ENCODE data around the gene C2CD4A.

C2CD4A gene

DNA sequence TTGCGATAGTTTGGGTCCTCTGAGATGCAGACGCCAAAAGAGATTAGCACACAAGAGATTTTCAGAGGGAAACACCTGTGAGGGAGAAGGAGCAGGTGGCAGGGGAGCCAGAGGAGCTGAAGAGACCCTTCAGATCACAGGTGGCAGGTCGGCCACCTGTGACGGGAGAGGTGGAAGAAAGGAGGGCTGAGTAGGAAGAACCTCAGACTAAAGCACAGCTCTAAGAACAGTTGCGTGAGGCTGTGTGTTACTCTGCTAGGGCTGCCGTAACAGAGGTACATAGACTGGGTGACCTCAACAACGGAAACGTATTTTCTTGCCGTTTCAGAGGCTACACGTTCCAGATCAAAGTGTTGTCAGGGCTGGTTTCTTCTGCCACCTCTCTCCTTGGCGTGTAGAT, 38.5 kb downstream of the C2CD4A start:
- Histone ChIP-seq H2AFZ (no peak overlapping the region), H3K27ac (no peak overlapping the region), H3K9ac (no peak overlapping the region), H3K4me1 (no peaks in the 10 kb centered on the region), H3K36me3 (ENCODE audit: control insufficient read depth, insufficient read depth, low read length) (no peaks in the 10 kb centered on the region), H3K4me2 (ENCODE audit: low read length) (no peak overlapping the region), H3K4me3 (ENCODE audit: low read depth, low read length) (no peak overlapping the region), H3K79me2 (no peaks in the 10 kb centered on the region), H3K27me3 (ENCODE audit: control insufficient read depth, insufficient read depth, low read length) (no peaks in the 10 kb centered on the region), H3K9me3 (ENCODE audit: control insufficient read depth, low read length) (no peaks in the 10 kb centered on the region)
- TF ChIP-seq, protein P1, sequence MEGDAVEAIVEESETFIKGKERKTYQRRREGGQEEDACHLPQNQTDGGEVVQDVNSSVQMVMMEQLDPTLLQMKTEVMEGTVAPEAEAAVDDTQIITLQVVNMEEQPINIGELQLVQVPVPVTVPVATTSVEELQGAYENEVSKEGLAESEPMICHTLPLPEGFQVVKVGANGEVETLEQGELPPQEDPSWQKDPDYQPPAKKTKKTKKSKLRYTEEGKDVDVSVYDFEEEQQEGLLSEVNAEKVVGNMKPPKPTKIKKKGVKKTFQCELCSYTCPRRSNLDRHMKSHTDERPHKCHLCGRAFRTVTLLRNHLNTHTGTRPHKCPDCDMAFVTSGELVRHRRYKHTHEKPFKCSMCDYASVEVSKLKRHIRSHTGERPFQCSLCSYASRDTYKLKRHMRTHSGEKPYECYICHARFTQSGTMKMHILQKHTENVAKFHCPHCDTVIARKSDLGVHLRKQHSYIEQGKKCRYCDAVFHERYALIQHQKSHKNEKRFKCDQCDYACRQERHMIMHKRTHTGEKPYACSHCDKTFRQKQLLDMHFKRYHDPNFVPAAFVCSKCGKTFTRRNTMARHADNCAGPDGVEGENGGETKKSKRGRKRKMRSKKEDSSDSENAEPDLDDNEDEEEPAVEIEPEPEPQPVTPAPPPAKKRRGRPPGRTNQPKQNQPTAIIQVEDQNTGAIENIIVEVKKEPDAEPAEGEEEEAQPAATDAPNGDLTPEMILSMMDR (IDR thresholded peaks at IDR 0.05) = no peak

DNA sequence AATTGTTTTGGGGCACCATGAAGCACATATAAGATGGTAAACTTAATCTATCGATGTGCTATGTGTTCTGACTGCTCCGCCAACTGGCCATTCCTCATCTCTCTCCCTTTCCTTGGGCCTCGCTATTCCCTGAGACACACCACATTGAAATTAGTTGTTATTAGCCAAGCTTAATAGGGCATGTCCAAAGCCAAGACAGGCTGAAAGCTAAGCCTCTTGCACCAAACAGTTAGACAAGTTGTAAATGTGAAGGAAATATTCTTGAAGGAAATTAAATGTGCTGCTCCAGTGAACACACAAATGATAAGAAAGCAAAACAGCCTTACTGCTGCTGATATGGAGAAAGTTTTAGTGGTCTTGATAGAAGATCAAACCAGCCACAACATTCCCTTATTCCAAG, 39.3 kb downstream of the C2CD4A start:
- Histone ChIP-seq H2AFZ (no peak overlapping the region), H3K4me2 (ENCODE audit: low read length) (no peak overlapping the region), H3K4me1 (no peaks in the 10 kb centered on the region), H3K27me3 (ENCODE audit: control insufficient read depth, insufficient read depth, low read length) (no peaks in the 10 kb centered on the region), H3K36me3 (ENCODE audit: control insufficient read depth, insufficient read depth, low read length) (no peaks in the 10 kb centered on the region), H3K27ac (no peak overlapping the region), H3K9ac (no peak overlapping the region), H3K4me3 (ENCODE audit: low read depth, low read length) (no peak overlapping the region), H3K9me3 (ENCODE audit: control insufficient read depth, low read length) (no peaks in the 10 kb centered on the region), H3K79me2 (no peaks in the 10 kb centered on the region)
- TF ChIP-seq, protein P1 (IDR thresholded peaks at IDR 0.05) = no peak

DNA sequence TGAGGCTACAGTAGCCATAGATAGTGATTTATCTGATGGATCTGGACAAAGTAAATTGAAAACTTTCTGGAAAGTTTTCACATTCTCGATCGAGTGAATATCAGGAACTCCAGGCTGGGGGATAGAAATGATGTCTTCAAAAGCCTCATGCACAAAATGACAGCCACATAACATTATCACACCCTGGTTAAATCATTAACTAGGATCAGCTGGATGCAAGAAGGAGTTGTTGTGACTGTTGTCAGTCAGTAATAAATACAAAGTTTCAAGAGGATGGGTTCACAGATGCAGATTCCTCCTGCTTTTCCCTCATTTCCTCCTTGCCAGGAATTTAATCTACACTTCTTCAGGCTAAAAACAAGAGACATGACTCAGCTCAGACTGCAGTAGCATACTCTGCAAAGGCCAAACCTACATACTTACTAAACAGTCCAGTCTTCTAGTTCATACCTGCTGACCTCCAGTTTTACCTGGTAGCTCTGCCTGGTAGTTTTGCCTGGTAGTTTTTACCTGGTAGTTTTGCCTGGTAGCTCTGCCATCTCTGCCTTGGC, 40.9 kb downstream of the C2CD4A start:
- no peak overlapping the region for H2AFZ ChIP-seq
- no peak overlapping the region for H3K27ac ChIP-seq
- no peaks in the 10 kb centered on the region for H3K79me2 ChIP-seq
- no peak overlapping the region for H3K4me2 ChIP-seq (ENCODE audit: low read length)
- no peak overlapping the region for H3K4me3 ChIP-seq (ENCODE audit: low read depth, low read length)
- TF ChIP-seq, protein P1 (IDR thresholded peaks at IDR 0.05) = no peak
- no peak overlapping the region for H3K9ac ChIP-seq
- H3K9me3 ChIP-seq (ENCODE audit: control insufficient read depth, low read length) = no peaks in the 10 kb centered on the region
- H3K4me1 ChIP-seq = no peaks in the 10 kb centered on the region
- H3K36me3 ChIP-seq (ENCODE audit: control insufficient read depth, insufficient read depth, low read length) = no peaks in the 10 kb centered on the region
- H3K27me3 ChIP-seq (ENCODE audit: control insufficient read depth, insufficient read depth, low read length) = no peaks in the 10 kb centered on the region

DNA sequence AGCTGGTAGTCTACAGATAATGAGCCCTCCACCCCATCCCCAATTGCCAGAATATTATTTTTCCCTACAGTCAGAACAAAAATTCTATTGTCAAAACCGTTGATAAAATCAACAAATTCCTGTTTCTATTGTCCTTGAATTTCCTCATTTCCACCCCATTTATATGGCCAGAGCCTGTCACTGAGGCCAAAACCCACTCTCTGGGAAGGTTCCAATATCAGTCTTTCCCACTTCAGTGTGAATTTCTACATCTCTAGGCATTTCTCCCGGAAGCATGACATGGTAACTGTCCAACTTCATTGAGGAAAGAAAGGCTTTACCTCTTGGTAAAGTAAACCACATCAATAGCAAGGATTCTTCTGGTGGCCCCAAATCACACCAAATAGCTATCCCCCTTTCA, 41.6 kb downstream of the C2CD4A start:
- TF ChIP-seq, protein P1 (IDR thresholded peaks at IDR 0.05) = no peak
- H3K79me2 ChIP-seq = no peaks in the 10 kb centered on the region
- H3K4me3 ChIP-seq (ENCODE audit: low read depth, low read length) = no peak overlapping the region
- H2AFZ ChIP-seq = no peak overlapping the region
- H3K36me3 ChIP-seq (ENCODE audit: control insufficient read depth, insufficient read depth, low read length) = no peaks in the 10 kb centered on the region
- no peaks in the 10 kb centered on the region for H3K4me1 ChIP-seq
- H3K9ac ChIP-seq = no peak overlapping the region
- H3K27me3 ChIP-seq (ENCODE audit: control insufficient read depth, insufficient read depth, low read length) = no peaks in the 10 kb centered on the region
- no peak overlapping the region for H3K4me2 ChIP-seq (ENCODE audit: low read length)
- no peaks in the 10 kb centered on the region for H3K9me3 ChIP-seq (ENCODE audit: control insufficient read depth, low read length)
- H3K27ac ChIP-seq = no peak overlapping the region

DNA sequence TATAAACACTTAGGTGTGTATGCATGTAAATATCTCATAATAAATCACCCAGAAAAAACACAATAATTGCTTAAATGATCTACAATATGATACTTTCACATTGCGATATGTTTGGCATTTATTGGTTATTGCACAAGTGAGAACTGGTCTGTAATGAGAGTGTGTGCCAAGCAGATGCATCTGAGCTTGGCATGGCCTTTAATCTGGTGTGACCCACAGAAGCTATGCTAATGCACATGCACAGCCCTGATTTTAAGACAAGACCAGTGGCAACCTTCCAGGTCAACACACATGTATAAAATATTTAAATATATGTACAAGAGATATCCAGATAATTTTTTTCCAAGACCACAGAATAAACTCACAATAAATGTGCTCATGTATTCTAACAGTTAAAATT, 42.7 kb downstream of the C2CD4A start:
- Histone ChIP-seq H3K4me2 (ENCODE audit: low read length) (no peak overlapping the region), H3K4me3 (ENCODE audit: low read depth, low read length) (no peak overlapping the region), H2AFZ (no peak overlapping the region), H3K79me2 (no peaks in the 10 kb centered on the region), H3K9ac (no peak overlapping the region), H3K27me3 (ENCODE audit: control insufficient read depth, insufficient read depth, low read length) (no peaks in the 10 kb centered on the region), H3K9me3 (ENCODE audit: control insufficient read depth, low read length) (no peaks in the 10 kb centered on the region), H3K27ac (no peak overlapping the region), H3K4me1 (no peaks in the 10 kb centered on the region), H3K36me3 (ENCODE audit: control insufficient read depth, insufficient read depth, low read length) (no peaks in the 10 kb centered on the region)
- TF ChIP-seq, protein P1 (IDR thresholded peaks at IDR 0.05) = no peak

Measured in parathyroid adenoma (tissue), 2 donors.